NCI-H187 (cell line): ENCODE data around the gene PGK1.
"Not testable (repeated sequence)": the region's sequence is repeated elsewhere in the genome, so short reads cannot be mapped to it uniquely, and the experiment has no call there.

Experiments used
- DNase-seq, 2 experiments: peaks; one replicate each; lab custom pipeline; 2025; lab: John Stamatoyannopoulos, UW

Gene PGK1

GRCh38 chrX:78103623-78104446, at the start of gene PGK1:
PGK1 (plus strand) TSS chrX:78104248; CDS start chrX:78104341, 93 bp downstream.
- peak; percentile 87 for DNase-seq

GRCh38 chrX:78063687-78064086, 40.4 kb upstream of the PGK1 start:
- no peak for DNase-seq

DNA sequence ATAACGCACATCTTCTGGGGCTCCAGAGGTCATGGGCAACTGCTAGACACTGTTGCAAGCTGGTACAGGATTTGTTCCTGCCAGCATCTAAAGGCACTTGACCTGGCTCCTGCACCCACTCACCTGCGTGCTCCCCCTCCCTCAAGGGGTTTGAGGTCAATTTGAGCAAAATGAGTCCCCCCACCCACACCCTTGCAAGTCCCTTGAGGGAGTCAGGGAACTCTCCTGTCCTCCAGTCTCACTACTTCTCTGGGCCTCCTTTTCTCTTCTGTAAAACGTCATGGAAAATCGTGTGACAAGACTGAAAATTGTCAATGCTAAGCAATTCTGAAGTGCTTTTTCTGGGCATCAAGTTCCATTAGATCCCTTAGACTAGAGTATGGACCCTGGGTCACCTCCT, 39.9 kb upstream of the PGK1 start:
- no peak for DNase-seq

GRCh38 chrX:78064698-78065601, 39.1 kb upstream of the PGK1 start:
- DNase-seq = not testable (repeated sequence)

DNA sequence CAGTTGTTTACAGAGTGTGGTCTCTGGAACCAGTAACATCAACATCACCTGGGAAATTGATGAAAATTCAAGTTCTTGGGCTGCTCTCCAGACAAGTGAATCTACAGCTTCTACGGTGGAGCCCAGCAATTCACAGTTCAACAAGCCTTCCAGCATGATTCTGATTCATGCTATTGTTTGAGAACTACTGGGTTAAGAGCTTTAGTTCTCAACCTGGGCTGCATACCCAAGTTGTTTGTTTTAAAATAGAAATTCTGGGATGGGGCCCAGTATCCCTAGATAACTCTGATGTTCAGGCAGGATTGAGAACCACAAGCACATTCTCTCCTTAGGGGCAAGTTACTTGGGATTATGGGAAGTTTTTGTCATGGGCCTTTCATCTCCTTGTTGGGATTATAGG, 37.9 kb upstream of the PGK1 start:
- DNase-seq = no peak

- no peak for DNase-seq
These were observed 32.7 kb upstream of the PGK1 start for GRCh38 chrX:78071331-78071730.

DNA sequence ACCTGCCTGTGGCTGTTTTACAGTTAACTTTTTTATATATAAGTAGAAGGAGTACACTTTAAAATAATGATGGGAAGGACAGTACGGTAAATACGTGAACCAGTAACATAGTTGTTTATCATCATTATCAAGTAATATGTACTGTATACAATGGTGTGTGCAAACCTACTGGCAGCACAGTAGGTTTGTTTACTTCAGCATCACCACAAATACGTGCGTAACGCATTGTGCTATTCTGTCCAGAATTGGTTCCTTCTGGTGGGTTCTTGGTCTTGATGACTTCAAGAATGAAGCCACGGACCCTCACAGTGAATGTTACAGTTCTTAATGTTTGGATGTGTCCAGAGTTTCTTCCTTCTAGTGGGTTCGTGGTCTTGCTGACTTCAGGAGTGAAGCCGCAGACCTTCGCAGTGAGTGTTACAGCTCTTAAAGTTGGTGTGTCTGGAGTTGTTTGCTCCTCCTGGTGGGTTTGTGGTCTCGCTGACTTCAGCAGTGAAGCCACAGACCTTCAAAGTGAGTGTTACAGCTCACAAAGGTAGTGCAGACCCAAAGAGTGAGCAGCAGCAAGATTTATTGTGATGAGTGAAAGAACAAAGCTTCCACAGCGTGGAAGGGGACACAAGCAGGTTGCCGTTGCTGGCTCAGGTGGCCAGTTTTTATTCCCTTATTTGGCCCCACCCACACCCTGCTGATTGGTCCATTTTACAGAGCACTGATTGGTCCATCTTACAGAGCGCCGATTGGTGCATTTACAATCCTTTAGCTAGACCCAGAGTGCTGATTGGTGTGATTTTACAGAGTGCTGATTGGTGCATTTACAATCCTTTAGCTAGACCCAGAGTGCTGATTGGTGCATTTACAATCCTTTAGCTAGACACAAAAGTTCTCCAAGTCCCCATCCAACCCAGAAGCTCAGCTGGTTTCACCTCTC, 30.6 kb upstream of the PGK1 start:
- DNase-seq = not testable (repeated sequence)

- no peak for DNase-seq
These were observed 30.0 kb upstream of the PGK1 start for GRCh38 chrX:78074088-78074487.

DNA sequence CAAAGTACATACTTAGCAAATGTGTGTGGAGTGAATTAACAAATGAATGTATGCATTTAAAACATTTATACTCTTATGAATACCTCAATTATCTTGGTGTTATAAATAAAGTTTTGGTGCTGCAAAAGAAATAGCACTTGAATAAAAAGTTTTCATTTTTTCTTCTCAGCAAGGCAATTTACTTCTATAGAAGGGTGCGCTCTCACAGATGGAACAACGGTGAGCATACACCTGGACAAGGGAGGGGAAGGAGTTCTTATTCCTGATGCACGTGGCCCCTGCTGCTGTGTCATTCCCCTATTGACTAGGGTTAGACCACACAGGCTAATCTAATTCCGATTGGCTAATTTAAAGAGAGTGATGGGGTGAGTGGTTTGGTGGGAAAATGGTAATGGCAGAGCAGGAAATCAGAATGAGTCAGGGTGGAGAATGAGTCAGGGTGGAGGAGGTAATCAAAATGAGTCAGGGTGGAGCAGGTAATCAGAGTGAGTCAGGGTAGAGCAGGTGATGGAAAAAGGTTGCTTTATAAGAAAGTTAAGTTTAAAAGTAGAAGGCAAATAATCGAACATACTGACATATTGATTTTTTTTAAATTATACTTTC, 28.2 kb upstream of the PGK1 start:
- no peak for DNase-seq

DNA sequence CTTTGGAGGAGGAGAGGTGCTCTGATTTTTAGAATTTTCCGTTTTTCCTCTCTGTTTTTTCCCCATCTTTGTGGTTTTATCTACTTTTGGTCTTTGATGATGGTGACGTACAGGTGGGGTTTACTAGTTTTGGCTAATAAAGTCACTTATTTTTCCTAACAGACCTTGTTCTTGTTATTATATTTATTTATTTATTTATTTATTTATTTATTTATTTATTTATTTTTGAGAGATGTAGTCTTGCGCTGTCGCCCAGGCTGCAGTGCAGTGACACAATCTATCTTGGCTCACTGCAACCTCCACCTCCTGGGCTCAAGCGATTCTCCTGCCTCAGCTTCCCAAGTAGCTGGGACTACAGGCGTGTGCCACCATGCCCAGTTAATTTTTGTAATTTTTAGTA, 22.6 kb upstream of the PGK1 start:
- not testable (repeated sequence) for DNase-seq

DNA sequence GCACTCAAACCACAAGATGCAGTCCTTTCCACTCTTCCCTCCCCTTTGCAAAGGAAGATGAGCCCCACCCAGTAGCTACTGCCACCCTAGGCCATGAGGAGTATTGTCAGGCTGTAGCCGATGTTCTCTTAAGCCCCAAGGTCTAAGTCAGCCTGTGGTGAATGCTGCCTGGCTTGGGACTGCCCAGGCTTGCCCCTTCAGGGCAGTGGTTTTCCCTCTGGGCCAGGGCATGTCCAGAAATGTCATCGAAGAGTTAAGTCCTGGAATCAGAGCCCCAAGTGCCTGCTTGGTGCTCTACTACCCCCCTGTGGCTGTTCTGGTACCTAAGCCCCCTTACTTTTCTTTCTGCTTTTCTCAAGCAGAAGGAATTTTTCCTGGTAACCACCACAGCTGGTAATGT, 11.8 kb upstream of the PGK1 start:
- no peak for DNase-seq

DNA sequence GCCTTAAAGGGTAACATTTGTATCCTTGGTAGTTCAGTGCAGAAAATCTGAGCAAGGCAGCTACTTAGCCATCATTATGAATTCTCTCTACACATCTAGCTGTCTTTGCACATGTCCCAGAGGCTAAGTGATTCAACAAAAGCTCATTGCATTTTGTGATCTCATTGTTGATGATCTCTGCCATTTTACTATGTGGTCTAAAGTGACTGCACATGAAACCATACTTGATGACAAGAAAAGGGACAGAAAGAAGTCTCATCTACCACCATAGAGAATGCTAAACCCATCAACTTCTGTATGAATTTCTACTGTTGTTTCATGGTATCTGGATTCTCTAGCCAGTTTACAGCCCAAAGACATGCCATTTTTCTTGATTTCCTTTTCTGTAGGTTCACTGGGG, 5.9 kb upstream of the PGK1 start:
- no peak for DNase-seq

DNA sequence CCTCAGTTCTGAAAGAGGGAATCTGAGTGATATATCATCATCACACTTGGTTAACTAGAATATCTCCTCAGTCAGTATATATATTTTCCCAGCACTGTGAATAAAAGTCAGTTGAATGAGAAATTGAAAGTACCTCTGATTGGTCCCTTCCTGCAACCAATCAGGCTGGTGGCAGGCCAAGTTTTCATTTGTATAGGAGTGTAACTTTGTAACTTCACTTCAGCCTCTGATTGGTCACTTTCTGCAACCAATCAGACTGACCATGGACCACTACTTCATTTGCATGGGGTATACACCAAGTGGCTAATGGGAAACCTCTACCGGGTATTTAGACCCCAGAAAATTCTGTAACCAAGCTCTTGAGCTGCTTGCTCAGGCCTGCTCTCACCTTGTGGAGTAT, 2.0 kb upstream of the PGK1 start:
- no peak for DNase-seq

GRCh38 chrX:78103001-78103622, 936 bp upstream of the PGK1 start:
- DNase-seq = no peak

DNA sequence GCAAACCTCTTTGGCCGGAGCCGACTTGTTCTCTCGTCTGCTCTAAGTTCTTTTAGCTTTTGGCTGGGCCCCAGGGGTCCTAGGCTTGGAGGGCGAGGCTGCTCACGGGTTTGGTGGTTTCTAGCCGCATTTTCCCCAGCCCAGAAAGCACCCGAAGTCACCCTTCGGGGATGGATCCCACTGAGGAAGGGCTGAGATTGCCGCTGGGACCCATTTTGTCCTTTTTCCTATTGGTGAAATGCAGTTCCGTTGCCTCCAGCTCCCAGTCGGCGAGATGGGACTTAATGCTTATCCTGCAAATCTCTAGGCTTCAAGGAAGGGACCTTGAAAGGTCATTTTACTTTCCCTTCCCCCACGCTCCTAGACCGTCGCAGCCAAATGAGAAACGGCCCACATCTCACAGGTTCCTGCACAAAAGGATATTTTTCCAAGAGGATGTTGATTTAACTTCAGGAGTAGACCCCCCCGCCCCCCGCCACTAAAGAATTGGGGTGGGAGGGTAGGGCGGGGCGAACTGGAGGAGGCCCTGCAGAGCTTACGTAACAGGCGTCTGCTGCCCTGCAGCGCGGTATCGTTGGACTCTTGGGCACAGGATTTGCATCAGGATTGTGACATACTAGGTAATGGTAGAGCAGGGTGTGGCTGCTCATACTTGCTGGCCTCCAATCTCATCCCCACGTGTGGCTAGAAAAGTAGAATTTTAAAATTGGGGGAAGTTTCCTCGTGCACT, 564 bp downstream of the PGK1 start:
- peak in 1 of 2 experiments; percentile 2 for DNase-seq

- DNase-seq = no peak
These were observed 2.0 kb downstream of the PGK1 start for GRCh38 chrX:78105944-78106650.

- no peak for DNase-seq
These were observed 2.6 kb downstream of the PGK1 start for GRCh38 chrX:78106651-78106986.

GRCh38 chrX:78109458-78109857, 5.4 kb downstream of the PGK1 start:
- no peak for DNase-seq

DNA sequence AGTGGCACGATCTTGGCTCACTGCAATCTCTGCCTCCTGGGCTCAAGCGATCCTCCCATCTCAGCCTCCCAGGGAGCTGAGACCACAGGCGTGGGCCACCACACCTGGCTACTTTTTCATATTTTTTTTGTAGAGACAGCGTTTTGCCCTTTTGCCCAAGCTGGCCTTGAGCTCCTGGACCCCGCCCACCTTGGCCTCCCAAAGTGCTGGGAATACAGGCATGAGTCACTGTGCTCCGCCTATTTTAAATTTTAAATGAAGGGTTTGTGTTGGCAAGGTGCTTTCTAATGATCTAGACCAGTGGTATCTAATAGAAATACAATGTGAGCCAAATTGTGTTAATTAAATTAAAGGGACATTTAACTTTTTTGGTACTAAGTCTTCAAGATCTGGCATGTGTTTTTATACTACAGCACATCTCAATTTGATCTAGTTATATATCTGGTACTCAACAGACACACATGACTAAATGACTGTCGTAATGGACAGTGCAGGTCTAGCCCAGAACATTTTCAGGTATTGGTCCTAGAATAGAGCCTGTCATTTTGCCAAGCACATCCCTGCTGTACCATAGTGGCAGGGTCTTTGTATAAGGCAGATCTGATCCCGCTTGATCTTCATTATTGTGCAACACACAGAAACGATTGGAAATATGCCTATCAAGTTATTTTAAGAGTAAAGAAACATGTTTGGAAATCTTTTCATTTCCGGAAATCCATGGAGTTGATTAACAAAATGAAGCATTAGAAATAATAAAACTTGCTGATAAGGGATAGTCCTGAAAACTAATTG, 7.3 kb downstream of the PGK1 start:
- no peak for DNase-seq
